GM20431 (cell line): ENCODE data around the gene ZNF496.
"Not testable (repeated sequence)": the region's sequence is repeated elsewhere in the genome, so short reads cannot be mapped to it uniquely, and the experiment has no call there.

ENCODE experiments used
- in situ Hi-C: fragments of 300-500 bp; cut with MseI, MboI; formaldehyde crosslinking; loops from one replicate; pipeline ENCODE4 v1.15.0; 2020; ENCODE audit warnings: low sequenced_read_pairs; ENCODE audit not compliant: unreplicated experiment

The ZNF496 gene

GRCh38 chr1:247331525-247332214 lies at the start of gene ZNF496:
ZNF496 (minus strand) TSS chr1:247331867; CDS start chr1:247329578, 2,289 bp downstream.
- in situ Hi-C loops: no loop called here

DNA sequence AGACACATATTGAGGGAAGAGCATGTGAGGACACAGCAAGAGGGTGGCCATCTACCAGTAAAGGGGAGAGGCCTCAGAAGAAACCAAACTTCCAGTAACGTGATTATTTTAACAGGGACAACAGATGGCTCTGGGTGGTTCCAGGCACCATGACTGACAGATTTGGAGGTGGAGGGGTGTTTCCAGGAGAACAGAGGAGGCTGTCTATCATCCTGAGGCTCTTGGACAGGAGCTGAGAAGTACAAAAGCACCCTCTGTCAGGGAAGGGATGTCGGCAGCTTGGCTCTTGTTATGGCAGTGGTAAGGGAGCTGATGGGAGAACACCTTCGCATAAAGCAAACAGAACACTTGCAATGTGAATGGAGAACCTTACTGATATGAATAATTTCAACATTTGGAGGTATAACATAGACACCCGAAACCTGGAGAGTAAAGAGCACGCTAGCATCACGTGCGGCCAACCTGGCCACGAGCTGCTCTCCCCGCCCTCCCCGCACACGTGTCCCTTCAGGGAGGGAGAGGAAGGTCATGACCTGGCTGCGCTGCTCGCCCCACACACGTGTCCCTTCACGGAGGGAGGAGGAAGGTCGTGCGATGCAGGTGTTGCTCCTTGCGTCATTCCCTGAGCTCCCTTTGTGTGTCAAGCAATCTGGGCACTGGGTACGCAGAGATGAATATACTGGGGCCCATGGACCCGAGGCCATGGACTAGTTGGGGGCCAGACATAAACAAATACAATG lies 46.8 kb upstream of the ZNF496 start:
- in situ Hi-C loops: loop anchor here (25.0 kb wide), 1 partner anchor 109 kb away; no protein-coding TSS in a partner anchor

DNA sequence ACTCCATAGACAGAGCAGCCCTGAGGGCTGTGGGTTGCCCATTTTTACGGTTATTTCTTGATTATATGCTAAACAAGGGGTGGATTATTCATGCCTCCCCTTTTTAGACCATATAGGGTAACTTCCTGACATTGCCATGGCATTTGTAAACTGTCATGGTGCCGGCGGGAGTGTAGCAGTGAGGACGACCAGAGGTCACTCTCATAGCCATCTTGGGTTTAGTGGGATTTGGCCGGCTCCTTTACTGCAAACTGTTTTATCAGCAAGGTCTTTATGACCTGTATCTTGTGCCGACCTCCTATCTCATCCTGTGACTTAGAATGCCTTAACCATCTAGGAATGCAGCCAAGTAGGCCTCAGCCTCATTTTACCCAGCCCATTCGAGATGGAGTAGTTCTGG lies 46.0 kb upstream of the ZNF496 start:
- in situ Hi-C loops: loop anchor here (25.0 kb wide), 1 partner anchor 110 kb away; no protein-coding TSS in a partner anchor

- in situ Hi-C loops: loop anchor here (25.0 kb wide), 1 partner anchor 111 kb away; no protein-coding TSS in a partner anchor
These were observed 45.0 kb upstream of the ZNF496 start for GRCh38 chr1:247376659-247377058.

- in situ Hi-C loops: loop anchor here (25.0 kb wide), 1 partner anchor 112 kb away; no protein-coding TSS in a partner anchor
These were observed 44.1 kb upstream of the ZNF496 start for GRCh38 chr1:247375747-247376146.

DNA sequence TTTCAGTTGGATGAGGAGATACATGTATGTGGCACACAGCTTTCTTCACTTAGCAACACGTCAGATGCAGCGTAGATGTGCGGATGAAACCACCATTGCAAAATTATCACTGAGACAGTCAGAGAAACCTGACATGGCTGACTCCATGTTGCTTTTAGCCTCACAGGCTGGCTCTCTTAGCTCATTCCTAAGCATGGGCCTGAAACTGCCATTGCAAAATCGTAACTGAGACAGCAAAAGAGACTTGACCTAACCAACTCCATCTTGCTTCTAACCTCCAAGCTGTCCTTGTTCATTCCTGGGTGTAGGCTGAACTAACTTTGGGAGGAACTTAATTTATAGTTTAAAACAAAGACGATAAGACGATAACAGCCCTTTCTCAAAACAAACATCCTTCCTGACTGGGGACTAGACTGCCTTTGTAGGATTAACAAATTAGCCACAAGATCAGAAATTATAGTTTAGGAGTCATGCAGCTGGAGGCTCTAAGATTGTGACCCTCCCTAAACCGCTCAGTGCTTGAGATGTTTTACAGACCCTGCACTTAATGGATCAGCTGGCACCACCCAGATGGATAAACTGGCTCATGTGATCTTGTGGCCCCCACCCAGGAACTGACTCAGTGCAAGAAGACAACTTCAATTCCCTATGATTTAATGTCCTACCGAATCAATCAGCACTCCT lies 43.1 kb upstream of the ZNF496 start:
- in situ Hi-C loops: loop anchor here (25.0 kb wide), 1 partner anchor 113 kb away; no protein-coding TSS in a partner anchor

DNA sequence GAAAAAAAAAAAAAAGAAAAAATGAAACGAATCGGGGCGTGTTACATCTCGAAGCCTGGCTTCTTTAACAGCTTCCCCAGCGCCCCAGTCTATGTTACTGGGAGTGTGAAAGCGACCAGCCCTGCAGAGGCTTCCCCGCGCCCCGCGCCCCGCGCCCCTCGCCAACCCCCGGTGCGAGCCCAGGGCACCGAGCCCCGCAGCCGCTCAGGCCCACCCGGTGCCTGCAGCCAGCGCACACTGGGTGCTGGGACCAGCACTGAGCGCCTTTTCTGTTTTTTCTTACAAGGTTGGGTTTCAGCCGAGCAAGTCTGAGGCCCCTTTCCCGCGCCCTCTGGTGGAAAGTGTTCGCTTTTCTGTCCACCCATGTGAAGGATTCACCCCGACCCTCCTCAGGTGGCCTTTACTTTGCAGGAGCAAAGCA lies 42.1 kb upstream of the ZNF496 start:
- in situ Hi-C loops: no loop called here

- in situ Hi-C loops: no loop called here
These were observed 40.2 kb upstream of the ZNF496 start for GRCh38 chr1:247371801-247372259.

GRCh38 chr1:247370786-247371732 lies 39.4 kb upstream of the ZNF496 start:
- in situ Hi-C loops: no loop called here

DNA sequence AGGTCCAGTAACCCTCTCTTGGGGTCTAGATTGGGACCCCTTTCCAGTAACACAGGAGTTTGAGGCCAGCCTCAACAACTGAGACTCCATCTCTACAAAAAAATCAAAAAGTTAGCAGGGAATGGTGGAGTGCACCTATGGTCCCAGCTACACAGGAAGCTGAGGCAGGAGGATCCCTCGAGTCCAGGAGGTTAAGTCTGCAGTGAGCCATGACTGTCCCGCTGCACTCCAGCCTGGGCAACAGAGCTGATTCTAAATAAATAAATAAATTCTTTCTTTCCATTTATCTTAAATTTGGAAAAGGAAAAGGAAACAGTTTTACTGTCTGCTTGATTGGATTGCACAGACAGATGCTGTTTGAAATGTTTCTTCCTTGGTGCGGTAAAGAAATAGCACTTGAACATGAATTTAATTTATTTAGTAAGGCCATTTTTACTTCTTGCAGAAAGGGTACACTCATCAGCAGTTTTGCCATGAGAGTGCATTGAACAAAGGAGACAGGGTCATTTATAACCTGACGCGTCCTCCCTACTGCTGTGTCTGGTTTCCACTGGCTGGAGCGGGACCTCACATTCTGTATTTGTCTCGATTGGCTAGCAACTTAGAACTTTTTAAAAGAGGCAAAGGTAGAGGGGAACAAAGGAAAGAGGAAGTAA lies 37.0 kb upstream of the ZNF496 start:
- in situ Hi-C loops: no loop called here

DNA sequence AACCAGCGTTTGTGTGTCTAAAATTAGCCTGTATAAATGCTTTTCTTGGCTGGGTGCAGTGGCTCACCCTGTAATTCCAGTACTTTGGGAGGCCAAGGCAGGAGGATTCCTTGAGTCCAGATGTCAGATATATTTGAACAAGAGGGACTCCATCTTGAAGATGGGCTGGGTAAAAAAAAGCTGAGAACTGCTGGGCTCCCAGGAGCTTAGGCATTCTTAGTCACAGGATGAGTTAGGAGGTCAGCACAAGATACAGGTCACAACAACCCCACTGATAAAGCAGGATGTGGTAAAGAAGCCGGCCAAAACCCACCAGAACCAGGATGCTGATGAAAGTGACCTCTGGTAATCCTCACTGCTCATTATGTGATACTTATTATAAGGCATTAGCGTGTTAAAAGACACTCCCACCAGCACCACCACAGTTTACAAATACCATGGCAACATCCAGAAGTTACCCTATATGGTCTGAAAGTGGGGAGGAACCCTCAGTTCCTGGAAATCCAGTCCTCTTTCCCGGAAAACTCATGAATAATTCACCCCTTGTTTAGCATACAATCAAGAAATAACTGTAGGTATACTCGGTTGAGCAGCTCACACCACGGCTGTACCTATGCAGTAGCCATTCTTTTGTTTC lies 36.2 kb upstream of the ZNF496 start:
- in situ Hi-C loops: no loop called here

DNA sequence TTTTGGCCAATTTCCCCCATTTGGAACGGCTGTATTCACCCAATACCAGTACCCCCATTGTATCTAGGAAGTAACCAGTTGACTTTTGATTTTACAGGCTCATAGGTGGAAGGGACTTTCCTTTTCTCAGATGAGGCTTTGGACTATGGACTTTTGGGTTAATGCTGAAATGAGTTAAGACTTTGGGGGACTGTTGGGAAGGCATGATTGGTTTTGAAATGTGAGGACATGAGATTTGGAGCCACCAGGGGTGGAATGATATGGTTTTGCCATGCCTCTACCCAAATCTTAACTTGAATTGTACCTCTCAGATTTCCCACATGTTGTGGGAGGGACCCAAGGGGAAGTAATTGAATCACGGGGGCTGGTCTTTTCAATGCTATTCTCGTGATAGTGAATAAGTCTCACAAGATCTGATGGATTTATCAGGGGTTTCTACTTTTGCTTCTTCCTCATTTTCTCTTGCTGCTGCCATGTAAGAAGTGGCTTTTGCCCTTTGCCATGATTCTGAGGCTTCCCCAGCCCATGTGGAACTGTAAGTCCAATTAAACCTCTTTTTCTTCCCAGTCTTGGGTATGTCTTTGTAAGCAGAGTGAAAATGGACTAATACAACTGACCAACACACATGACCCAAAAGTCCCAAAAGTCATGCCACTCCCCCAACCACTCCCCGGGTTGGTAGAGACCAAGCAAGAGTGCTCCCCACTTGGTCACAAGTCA lies 35.4 kb upstream of the ZNF496 start:
- in situ Hi-C loops: no loop called here

- in situ Hi-C loops: not testable (repeated sequence)
These were observed 34.7 kb upstream of the ZNF496 start for GRCh38 chr1:247366345-247366744.

DNA sequence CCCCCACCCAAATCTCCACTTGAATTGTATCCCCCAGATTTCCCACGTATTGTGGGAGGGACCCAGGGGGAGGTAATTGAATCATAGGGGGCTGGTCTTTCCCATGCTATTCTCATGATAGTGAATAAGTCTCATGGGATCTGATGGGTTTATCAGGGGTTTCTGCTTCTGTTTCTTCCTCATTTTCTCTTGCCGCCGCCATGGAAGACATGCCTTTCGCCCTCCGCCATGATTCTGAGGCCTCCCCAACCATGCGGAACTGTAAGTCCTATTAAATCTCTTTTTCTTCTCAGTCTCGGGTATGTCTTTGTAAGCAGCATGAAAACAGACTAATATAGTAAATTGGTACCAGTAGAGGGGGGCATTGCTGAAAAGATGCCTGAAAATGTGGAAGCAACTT lies 33.4 kb upstream of the ZNF496 start:
- in situ Hi-C loops: no loop called here

DNA sequence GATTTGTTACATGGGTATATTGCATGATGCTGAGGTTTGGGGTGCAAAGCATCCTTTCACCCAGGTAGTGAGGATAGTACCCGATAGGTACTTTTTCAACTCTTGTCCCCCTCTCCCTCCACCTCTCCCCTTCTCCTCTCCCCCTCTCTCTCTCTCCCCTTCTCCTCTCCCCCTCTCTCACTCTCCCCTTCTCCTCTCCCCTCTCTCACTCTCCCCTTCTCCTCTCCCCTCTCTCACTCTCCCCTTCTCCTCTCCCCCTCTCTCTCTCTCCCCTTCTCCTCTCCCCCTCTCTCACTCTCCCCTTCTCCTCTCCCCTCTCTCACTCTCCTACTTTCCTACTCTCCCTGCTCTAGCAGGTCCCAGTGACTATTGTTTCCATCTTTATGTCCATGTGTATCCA lies 31.3 kb upstream of the ZNF496 start:
- in situ Hi-C loops: not testable (repeated sequence)

GRCh38 chr1:247362153-247362552 lies 30.5 kb upstream of the ZNF496 start:
- in situ Hi-C loops: no loop called here

- in situ Hi-C loops: no loop called here
These were observed 29.5 kb upstream of the ZNF496 start for GRCh38 chr1:247360991-247361731.
